GM11168 (cell line): ENCODE measurements around the gene CEP72.
"Not testable (repeated sequence)": the region's sequence is repeated elsewhere in the genome, so short reads cannot be mapped to it uniquely, and the experiment has no call there.

Experiments
- in situ Hi-C: fragments of 300-500 bp; cut with MboI; formaldehyde crosslinking; loops from one replicate; pipeline ENCODE4 v1.12.0; 2022; ENCODE audit warnings: low sequenced_read_pairs; ENCODE audit not compliant: unreplicated experiment

CEP72 gene

GRCh38 chr5:678521-678920 is 66.4 kb downstream of the CEP72 start:
- in situ Hi-C loops: loop anchor here (5.0 kb wide), 1 partner anchor 94 kb away; no protein-coding TSS in a partner anchor

GRCh38 chr5:679166-679895 is 67.2 kb downstream of the CEP72 start:
- in situ Hi-C loops: loop anchor here (5.0 kb wide), 1 partner anchor 93 kb away; no protein-coding TSS in a partner anchor

GRCh38 chr5:680118-680795 is 68.1 kb downstream of the CEP72 start:
- in situ Hi-C loops: not testable (repeated sequence)

- in situ Hi-C loops: not testable (repeated sequence)
Measured at GRCh38 chr5:680836-681235, 68.7 kb downstream of the CEP72 start.

GRCh38 chr5:681317-682191 is 69.4 kb downstream of the CEP72 start:
- in situ Hi-C loops: not testable (repeated sequence)

GRCh38 chr5:682216-682615 is 70.1 kb downstream of the CEP72 start:
- in situ Hi-C loops: not testable (repeated sequence)

GRCh38 chr5:682651-683358 is 70.7 kb downstream of the CEP72 start:
- in situ Hi-C loops: not testable (repeated sequence)

- in situ Hi-C loops: no loop called here
Measured at GRCh38 chr5:683551-684481, 71.7 kb downstream of the CEP72 start.

- in situ Hi-C loops: no loop called here
Measured at GRCh38 chr5:684751-685216, 72.6 kb downstream of the CEP72 start.

GRCh38 chr5:685262-686171 is 73.4 kb downstream of the CEP72 start:
- in situ Hi-C loops: no loop called here

GRCh38 chr5:686172-686523 is 74.0 kb downstream of the CEP72 start:
- in situ Hi-C loops: not testable (repeated sequence)

- in situ Hi-C loops: not testable (repeated sequence)
Measured at GRCh38 chr5:686936-687335, 74.8 kb downstream of the CEP72 start.

GRCh38 chr5:688348-689010 is 76.3 kb downstream of the CEP72 start:
- in situ Hi-C loops: not testable (repeated sequence)

GRCh38 chr5:690293-690692 is 78.2 kb downstream of the CEP72 start:
- in situ Hi-C loops: not testable (repeated sequence)

GRCh38 chr5:691049-691448 is 78.9 kb downstream of the CEP72 start:
- in situ Hi-C loops: not testable (repeated sequence)

GRCh38 chr5:691817-692528 is 79.8 kb downstream of the CEP72 start:
- in situ Hi-C loops: no loop called here

- in situ Hi-C loops: not testable (repeated sequence)
Measured at GRCh38 chr5:692529-693041, 80.4 kb downstream of the CEP72 start.
